Inferior parietal cortex (tissue), 1 donor: Measurements from ENCODE around the gene GRM1.

Experiments
- DNase-seq: peaks from one replicate; pipeline ENCODE4 v3.0.0-alpha.2; 2016; ENCODE audit errors: extremely low spot score

The GRM1 gene

GRCh38 chr6:146028851-146029572, at the start of gene GRM1:
Gene GRM1 (plus strand): TSS chr6:146029062. CDS start chr6:146029518, 456 bp downstream.
- DNase-seq: no peak

- no peak for DNase-seq
These were observed 19.5 kb upstream of the GRM1 start for GRCh38 chr6:146009338-146009737.

- DNase-seq: no peak
These were observed 14.6 kb upstream of the GRM1 start for GRCh38 chr6:146014233-146014632.

- DNase-seq: no peak
These were observed 11.2 kb upstream of the GRM1 start for GRCh38 chr6:146017672-146018071.

- no peak for DNase-seq
These were observed 2.0 kb upstream of the GRM1 start for GRCh38 chr6:146026873-146027272.

DNA sequence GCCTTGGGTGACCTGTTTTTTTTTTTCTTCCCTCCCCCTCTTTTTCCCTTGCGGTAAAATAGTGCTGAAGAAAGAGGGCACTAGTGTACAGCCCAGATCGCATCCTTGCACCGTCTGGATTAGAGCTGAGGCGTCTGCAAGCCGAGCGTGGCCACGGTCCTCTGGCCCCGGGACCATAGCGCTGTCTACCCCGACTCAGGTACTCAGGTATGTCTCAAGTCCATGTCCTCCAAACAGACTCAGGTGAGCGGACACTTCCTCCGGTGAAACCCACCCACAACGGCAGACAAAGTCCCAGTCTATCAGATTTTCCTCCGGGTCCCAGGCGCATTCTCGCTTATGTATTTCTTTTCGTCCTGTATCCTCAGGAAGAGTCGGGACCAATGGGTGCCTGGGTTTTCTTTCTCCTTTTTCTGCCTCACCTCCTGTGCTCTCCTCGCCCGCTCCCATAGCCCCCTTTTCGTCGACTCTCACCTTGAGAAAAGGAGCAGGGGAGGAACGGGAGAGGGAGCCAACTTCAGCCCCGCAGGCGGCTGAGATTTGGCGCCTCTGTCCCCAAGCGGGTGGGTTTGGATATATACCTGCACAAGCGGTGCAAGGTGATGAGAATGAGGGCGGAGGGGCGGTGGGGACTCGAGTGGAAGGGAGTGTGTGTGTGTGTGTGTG, 1.1 kb upstream of the GRM1 start:
- no peak for DNase-seq

- no peak for DNase-seq
These were observed 538 bp upstream of the GRM1 start for GRCh38 chr6:146028252-146028795.

DNA sequence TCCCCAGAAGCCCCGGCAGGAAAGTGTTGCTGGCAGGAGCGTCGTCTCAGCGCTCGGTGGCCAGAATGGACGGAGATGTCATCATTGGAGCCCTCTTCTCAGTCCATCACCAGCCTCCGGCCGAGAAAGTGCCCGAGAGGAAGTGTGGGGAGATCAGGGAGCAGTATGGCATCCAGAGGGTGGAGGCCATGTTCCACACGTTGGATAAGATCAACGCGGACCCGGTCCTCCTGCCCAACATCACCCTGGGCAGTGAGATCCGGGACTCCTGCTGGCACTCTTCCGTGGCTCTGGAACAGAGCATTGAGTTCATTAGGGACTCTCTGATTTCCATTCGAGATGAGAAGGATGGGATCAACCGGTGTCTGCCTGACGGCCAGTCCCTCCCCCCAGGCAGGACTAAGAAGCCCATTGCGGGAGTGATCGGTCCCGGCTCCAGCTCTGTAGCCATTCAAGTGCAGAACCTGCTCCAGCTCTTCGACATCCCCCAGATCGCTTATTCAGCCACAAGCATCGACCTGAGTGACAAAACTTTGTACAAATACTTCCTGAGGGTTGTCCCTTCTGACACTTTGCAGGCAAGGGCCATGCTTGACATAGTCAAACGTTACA, 817 bp downstream of the GRM1 start:
- no peak for DNase-seq

- no peak for DNase-seq
These were observed 3.5 kb downstream of the GRM1 start for GRCh38 chr6:146032387-146032786.

- DNase-seq: no peak
These were observed 11.5 kb downstream of the GRM1 start for GRCh38 chr6:146040360-146040759.

DNA sequence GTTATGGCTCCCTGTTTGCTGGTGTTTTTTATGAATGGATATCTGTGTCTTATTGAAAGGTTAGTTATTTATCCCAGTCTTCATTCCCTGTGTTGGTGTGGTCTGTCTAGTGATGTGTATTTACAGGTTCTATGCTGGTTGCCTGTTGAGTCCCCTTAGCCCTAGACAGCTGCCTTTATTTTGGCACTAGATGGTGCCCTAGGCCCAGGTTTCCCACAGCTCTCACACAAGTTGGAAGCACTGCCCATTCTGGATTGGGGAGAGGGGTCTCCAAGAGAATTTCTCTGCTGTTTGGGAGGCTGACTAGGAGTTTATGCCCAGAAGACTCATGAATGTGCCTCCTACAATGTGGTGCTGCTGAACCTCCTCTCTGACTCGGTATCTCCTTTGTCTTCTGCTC, 12.4 kb downstream of the GRM1 start:
- DNase-seq: no peak

GRCh38 chr6:146047371-146047770, 18.5 kb downstream of the GRM1 start:
- DNase-seq: no peak

DNA sequence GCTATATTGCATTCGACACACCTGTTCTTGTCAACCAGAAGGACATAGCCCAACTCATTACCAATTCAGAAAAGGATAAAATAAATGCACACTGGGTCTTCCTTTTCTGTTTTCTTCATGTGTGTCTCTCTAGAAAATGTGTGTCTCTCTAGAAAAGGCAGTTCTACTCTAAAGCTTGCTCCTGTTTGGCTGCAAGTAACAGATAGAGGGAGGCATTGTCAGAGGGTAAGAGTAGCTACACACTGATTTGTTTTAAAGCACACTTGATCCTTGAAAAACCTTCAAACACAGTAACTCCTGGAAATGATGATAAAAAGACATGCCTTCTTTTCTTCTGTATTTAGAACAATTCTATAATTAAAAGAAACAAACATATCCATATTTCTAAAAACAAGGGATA, 21.3 kb downstream of the GRM1 start:
- no peak for DNase-seq

GRCh38 chr6:146056506-146056905, 27.6 kb downstream of the GRM1 start:
- DNase-seq: no peak

DNA sequence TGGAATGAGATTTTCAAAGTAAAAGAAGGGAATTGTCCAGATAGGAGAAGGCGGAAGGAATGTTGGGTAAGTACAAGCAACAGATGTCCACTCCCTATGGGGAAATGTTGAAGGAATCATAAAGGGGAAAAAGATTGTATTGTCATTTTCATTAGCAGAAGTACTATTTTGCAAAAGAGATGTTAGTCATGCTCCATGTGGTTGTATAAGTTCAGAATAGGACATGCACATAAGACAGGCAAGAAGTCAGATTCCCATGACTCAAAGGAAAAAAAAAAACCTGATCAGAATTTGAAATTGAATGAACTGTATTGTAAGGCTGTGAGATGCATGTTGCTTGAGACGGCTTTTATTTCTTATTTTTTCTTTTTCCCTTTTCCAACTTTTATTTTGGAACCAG, 36.8 kb downstream of the GRM1 start:
- DNase-seq: no peak

DNA sequence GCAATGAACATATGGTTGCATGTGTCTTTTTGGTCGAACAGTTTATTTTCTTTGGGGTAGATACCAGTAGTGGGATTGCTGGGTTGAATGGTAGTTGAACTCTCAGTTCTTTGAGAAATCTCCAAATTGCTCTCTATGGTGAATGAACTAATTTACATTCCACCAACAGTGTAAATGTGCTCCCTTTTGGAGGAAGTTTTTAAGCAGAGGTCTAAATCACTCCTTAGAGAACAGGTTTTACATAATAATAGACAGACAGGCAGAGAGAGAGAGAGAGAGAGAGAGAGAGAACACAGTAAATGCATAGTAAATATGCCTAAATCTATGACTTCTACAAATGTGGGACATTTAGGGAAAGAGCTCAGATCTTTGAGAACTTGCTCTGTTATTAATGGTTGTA, 37.6 kb downstream of the GRM1 start:
- DNase-seq: no peak

- DNase-seq: no peak
These were observed 42.9 kb downstream of the GRM1 start for GRCh38 chr6:146071781-146072180.

DNA sequence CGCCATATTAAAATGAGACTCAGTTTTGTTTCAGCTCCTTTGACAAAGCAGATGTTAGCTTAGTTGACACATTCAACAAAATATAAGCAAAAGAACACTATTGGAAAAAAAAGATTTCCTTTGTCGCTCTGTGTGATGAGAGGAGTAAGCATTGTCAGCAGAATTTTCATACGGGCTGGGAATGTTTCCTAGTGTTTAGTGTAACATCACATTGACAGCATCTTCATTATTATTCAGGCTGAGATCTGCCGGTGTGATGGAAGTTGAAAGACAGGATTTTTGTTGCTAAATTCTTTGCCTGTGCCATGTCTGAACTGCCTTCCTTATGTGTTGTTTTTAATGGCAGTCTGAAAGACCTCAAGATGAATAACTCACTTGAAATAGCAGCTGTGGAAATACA, 49.1 kb downstream of the GRM1 start:
- no peak for DNase-seq

- no peak for DNase-seq
These were observed 58.5 kb downstream of the GRM1 start for GRCh38 chr6:146087386-146087785.

- no peak for DNase-seq
These were observed 61.6 kb downstream of the GRM1 start for GRCh38 chr6:146090474-146090873.

DNA sequence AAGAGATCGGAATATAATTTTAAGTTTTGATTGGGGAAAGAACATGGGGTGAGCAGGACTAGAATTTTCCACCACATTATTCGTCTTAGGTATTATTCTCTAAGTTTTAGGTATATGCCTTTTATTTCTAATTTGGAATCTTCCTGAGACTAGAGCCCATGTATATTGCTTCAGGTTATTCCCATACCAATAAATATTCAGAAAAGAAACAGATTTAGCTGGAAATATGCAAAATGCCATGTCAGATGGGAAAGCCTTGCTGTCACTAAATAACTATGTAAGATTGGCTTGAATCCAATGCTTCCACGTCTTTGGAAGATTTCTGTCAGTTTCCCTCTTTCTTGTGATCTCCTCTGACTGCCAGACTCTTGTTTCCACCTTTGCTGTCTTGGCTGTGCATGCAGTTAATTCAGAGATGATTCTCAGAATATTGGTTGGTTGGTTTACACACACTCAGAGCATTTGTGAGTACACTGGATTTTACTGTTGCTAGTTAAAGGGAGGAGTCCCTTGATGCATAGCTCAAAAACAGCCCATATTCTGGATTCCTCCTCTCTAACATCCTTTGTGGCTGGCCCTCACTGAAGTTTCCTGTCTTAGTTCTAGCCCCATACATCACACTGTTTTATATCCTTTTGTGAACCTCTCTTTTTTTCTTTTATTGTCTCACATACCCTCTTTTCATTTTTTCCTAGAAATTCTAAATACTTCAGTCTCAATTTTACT, 64.3 kb downstream of the GRM1 start:
- no peak for DNase-seq

DNA sequence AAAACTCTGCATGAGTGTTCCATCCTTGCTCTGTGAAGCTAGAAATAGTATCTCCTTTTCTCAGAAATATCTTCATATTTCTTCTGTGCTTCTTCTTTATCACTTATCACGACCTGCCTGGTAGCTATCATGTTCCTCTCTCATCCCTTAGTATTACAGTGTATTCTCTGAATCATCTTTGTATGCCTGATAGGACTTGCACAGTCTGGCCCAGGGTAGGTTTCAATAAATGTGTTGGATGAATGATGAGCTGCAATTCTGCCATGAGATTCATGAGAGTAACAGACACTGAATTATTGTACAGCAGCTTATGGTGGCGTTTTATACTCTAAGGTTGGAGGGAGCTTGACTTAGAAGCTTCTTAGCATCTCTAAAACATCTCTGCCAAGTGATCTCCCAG, 66.6 kb downstream of the GRM1 start:
- DNase-seq: no peak
